ENCODE measurements around the gene EVC2.

EVC2 gene

DNA sequence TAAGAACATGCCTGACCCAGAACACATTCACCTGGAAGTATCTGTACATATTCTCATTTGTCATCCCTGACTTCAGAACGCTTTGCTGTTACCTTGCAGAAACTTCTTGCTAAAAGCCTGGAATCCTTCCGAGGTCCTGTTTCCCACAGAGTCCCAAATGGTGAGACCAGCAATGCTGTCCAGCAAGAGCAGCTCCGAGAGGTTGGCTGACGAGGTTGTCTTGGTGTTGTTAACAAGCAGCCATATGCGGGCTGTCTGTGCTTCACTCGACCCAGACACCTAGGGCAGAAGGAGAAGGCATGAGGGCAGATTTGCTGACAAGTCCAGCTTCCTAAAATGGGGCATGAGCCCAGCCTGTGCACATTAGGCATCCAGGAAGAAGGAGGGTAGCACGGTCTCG is 19.3 kb downstream of the EVC2 start:
- Histone ChIP-seq H3K27me3 (ENCODE audit: insufficient read depth, poor library complexity, severe bottlenecking) (no peaks in the 10 kb centered on the region), H3K27ac (ENCODE audit: poor library complexity, severe bottlenecking) (no peak overlapping the region), H3K4me1 (ENCODE audit: insufficient read depth, poor library complexity, severe bottlenecking) (no peaks in the 10 kb centered on the region), H3K4me3 (ENCODE audit: severe bottlenecking) (no peak overlapping the region), H3K9me3 (ENCODE audit: severe bottlenecking) (no peaks in the 10 kb centered on the region), H3K36me3 (ENCODE audit: low read depth) (peaks cover 89% of the 10 kb centered on the region)
- TF ChIP-seq, protein P1, sequence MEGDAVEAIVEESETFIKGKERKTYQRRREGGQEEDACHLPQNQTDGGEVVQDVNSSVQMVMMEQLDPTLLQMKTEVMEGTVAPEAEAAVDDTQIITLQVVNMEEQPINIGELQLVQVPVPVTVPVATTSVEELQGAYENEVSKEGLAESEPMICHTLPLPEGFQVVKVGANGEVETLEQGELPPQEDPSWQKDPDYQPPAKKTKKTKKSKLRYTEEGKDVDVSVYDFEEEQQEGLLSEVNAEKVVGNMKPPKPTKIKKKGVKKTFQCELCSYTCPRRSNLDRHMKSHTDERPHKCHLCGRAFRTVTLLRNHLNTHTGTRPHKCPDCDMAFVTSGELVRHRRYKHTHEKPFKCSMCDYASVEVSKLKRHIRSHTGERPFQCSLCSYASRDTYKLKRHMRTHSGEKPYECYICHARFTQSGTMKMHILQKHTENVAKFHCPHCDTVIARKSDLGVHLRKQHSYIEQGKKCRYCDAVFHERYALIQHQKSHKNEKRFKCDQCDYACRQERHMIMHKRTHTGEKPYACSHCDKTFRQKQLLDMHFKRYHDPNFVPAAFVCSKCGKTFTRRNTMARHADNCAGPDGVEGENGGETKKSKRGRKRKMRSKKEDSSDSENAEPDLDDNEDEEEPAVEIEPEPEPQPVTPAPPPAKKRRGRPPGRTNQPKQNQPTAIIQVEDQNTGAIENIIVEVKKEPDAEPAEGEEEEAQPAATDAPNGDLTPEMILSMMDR (IDR thresholded peaks at IDR 0.05; ENCODE audit: poor library complexity, severe bottlenecking) = no peak
- no peak for ATAC-seq (ENCODE audit: low read depth)
- no peak for DNase-seq (ENCODE audit: low spot score)

DNA sequence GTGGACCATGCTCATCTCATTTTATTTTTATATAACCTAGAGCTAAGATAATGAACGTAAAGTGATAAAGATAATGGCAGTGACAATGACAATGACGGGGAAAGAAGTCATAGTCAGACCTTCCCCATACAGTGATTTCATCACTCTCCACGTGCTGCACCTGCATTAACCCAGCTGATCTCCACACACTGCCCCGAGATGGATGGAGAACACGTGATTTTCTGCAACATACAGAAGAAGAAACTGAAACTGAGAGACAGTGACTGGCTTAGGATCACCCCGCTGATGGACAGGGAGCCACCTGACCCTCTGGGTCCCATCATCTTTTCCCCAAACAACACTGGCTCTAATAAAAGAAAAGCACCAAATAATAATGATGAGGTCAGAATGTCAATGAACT is 22.0 kb downstream of the EVC2 start:
- no peak overlapping the region for H3K27ac ChIP-seq (ENCODE audit: poor library complexity, severe bottlenecking)
- H3K4me1 ChIP-seq (ENCODE audit: insufficient read depth, poor library complexity, severe bottlenecking) = no peaks in the 10 kb centered on the region
- TF ChIP-seq, protein P1 (IDR thresholded peaks at IDR 0.05; ENCODE audit: poor library complexity, severe bottlenecking) = no peak
- no peaks in the 10 kb centered on the region for H3K27me3 ChIP-seq (ENCODE audit: insufficient read depth, poor library complexity, severe bottlenecking)
- H3K9me3 ChIP-seq (ENCODE audit: severe bottlenecking) = no peaks in the 10 kb centered on the region
- no peak overlapping the region for H3K4me3 ChIP-seq (ENCODE audit: severe bottlenecking)
- ATAC-seq (ENCODE audit: low read depth) (no peak), DNase-seq (ENCODE audit: low spot score) (no peak)
- H3K36me3 ChIP-seq (ENCODE audit: low read depth) = peaks cover 82% of the 10 kb centered on the region

DNA sequence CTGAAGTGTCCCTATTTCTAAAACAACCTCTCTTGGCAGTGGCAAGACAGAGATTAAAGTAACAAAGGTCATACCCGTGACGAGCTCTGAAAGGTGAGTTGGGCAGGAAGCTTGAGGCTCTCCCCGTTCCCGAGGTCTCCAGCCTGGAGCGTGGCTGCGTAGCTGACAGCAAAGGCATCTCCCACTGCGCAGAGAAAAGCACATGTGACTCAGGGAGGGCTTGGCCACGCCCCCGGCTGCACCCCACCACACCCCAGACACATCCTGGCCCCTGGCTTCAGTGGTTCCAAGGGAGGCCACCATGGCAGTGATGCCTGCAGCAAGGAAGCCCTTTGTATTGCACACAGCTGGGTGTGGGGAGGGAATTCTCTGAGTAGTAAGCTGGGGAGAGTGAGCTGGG is 23.1 kb downstream of the EVC2 start:
- Histone ChIP-seq H3K36me3 (ENCODE audit: low read depth) (peaks cover 80% of the 10 kb centered on the region), H3K9me3 (ENCODE audit: severe bottlenecking) (no peaks in the 10 kb centered on the region)

DNA sequence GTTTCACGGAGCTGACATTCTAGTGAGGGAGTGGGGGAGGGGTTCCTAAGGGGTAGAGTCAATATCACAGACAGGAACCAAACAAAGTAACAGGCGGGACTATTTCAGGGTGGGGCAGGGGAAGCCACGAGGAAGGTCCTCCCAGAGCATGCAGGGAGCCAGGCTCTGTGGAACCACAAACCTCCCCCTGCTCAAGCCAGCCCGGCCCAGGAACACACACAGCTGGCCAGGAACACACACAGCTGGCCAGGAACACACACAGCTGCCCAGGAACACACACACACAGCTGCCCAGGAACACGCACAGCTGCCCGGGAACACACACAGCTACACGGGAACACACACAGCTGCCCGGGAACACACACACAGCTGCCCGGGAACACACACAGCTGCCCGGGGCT is 24.8 kb downstream of the EVC2 start:
- TF ChIP-seq, protein P1 (IDR thresholded peaks at IDR 0.05; ENCODE audit: poor library complexity, severe bottlenecking) = no peak
- peaks cover 78% of the 10 kb centered on the region for H3K36me3 ChIP-seq (ENCODE audit: low read depth)
- H3K27me3 ChIP-seq (ENCODE audit: insufficient read depth, poor library complexity, severe bottlenecking) = no peaks in the 10 kb centered on the region
- no peak overlapping the region for H3K27ac ChIP-seq (ENCODE audit: poor library complexity, severe bottlenecking)
- H3K9me3 ChIP-seq (ENCODE audit: severe bottlenecking) = no peaks in the 10 kb centered on the region
- DNase-seq (ENCODE audit: low spot score) (no peak), ATAC-seq (ENCODE audit: low read depth) (no peak)
- no peak overlapping the region for H3K4me3 ChIP-seq (ENCODE audit: severe bottlenecking)
- H3K4me1 ChIP-seq (ENCODE audit: insufficient read depth, poor library complexity, severe bottlenecking) = no peaks in the 10 kb centered on the region

More for the DNA sequence above, 23.1 kb downstream of the EVC2 start:
- DNase-seq (ENCODE audit: low spot score) = no peak
- Histone ChIP-seq H3K27me3 (ENCODE audit: insufficient read depth, poor library complexity, severe bottlenecking) (no peaks in the 10 kb centered on the region), H3K4me3 (ENCODE audit: severe bottlenecking) (no peak overlapping the region), H3K4me1 (ENCODE audit: insufficient read depth, poor library complexity, severe bottlenecking) (no peaks in the 10 kb centered on the region), H3K27ac (ENCODE audit: poor library complexity, severe bottlenecking) (no peak overlapping the region)
- TF ChIP-seq, protein P1 (IDR thresholded peaks at IDR 0.05; ENCODE audit: poor library complexity, severe bottlenecking) = no peak
- ATAC-seq (ENCODE audit: low read depth) = no peak

DNA sequence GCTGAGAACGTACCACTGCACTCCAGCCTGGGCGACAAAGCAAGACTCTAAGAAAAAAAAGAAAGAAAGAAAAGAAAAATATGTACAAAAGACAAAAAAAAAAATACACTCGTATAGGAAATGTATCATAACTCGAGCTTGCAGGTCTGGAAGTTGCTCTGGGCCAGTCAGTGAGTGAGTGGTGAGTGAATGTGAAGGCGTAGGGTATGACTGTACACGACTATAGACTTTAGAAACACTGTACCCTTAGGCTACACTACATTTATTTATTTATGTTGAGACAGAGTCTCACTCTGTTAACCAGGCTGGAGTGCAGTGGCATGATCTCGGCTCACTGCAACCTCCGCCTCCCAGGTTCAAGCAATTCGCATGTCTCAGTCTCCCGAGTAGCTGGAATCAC is 29.4 kb downstream of the EVC2 start:
- Histone ChIP-seq H3K27me3 (ENCODE audit: insufficient read depth, poor library complexity, severe bottlenecking) (no peaks in the 10 kb centered on the region), H3K36me3 (ENCODE audit: low read depth) (peaks cover 43% of the 10 kb centered on the region), H3K27ac (ENCODE audit: poor library complexity, severe bottlenecking) (no peak overlapping the region), H3K4me3 (ENCODE audit: severe bottlenecking) (no peak overlapping the region), H3K9me3 (ENCODE audit: severe bottlenecking) (no peaks in the 10 kb centered on the region), H3K4me1 (ENCODE audit: insufficient read depth, poor library complexity, severe bottlenecking) (no peaks in the 10 kb centered on the region)
- peak; percentile 61; the same call in 2 of the 3 replicates for ATAC-seq (ENCODE audit: low read depth)
- TF ChIP-seq, protein P1 (IDR thresholded peaks at IDR 0.05; ENCODE audit: poor library complexity, severe bottlenecking) = no peak
- no peak for DNase-seq (ENCODE audit: low spot score)

Data from RWPE2 (cell line).